ENCODE data around the gene JAM3.

- TF ChIP-seq EZH2 (IDR thresholded peaks at IDR 0.05) (no peak), POLR2AphosphoS5 (IDR thresholded peaks at IDR 0.05; ENCODE audit: borderline replicate concordance, low read depth, low read length) (no peak), FOXP2 (optimal IDR thresholded peaks at IDR 0.05; ENCODE audit: control extremely low read depth, extremely low read length, insufficient read depth) (no peak)
These were observed 25.0 kb upstream of the JAM3 start for GRCh38 chr11:134043821-134044420.

Measured in SK-N-MC (cell line).